SU-DHL-6 (cell line): Measurements from ENCODE around the gene FOXN3.
A peak's percentile ranks its signal among the peaks of the same experiment; 100 is the strongest.

Experiments
- H2AFZ ChIP-seq: fragments of 200-600 bp; sonication (generic); 2 replicates; pipeline ENCODE4 v1.6.1; 2014; ENCODE audit warnings: low read depth, mild to moderate bottlenecking, moderate library complexity, mixed read lengths, antibody characterized with exemption, low read length; ENCODE audit not compliant: severe bottlenecking
- H3F3A ChIP-seq: fragments of 200-600 bp; shearing (Covaris generic); 2 replicates; pipeline ENCODE4 v1.6.0; 2016; ENCODE audit warnings: antibody characterized with exemption, mild to moderate bottlenecking; ENCODE audit not compliant: insufficient read depth
- H3K27ac ChIP-seq: fragments of 200-600 bp; sonication (generic); 2 replicates; pipeline ENCODE4 v1.5.1; 2016; ENCODE audit warnings: low read depth, mild to moderate bottlenecking, low read length, moderate library complexity, mixed read lengths
- H3K27me3 ChIP-seq: fragments of 200-600 bp; sonication (generic), shearing (Covaris generic); 2 replicates; pipeline ENCODE4 v1.6.0; 2014; ENCODE audit warnings: mild to moderate bottlenecking, low read length
- H3K36me3 ChIP-seq: fragments of 200-600 bp; sonication (generic); 2 replicates; pipeline ENCODE4 v1.6.1; 2014; ENCODE audit warnings: mild to moderate bottlenecking, low read length, mixed read lengths
- H3K4me2 ChIP-seq: fragments of 300-600, 200-600 bp; shearing (Covaris generic), sonication (generic); 2 replicates; pipeline ENCODE4 v1.6.0; 2014; ENCODE audit warnings: low read length, low read depth, mild to moderate bottlenecking; ENCODE audit not compliant: poor library complexity, severe bottlenecking
- H3K4me3 ChIP-seq: fragments of 200-600 bp; sonication (generic); 2 replicates; pipeline ENCODE4 v1.5.1; 2014; ENCODE audit warnings: antibody characterized with exemption, low read length, mild to moderate bottlenecking, mixed read lengths; ENCODE audit not compliant: insufficient read depth, poor library complexity, severe bottlenecking
- H3K79me2 ChIP-seq: fragments of 200-600 bp; sonication (generic); 2 replicates; pipeline ENCODE4 v1.6.1; 2014; ENCODE audit warnings: mild to moderate bottlenecking, low read length, moderate library complexity; ENCODE audit not compliant: insufficient read depth
- H3K9ac ChIP-seq: fragments of 200-600 bp; sonication (generic); 2 replicates; pipeline ENCODE4 v1.7.0; 2014; ENCODE audit warnings: mild to moderate bottlenecking, low read length
- H3K9me2 ChIP-seq: fragments of 200-600 bp; sonication (generic); replicated peaks from 2 replicates; pipeline ENCODE4 v1.6.1; 2014; ENCODE audit warnings: low read length; ENCODE audit not compliant: insufficient read depth
- H3K9me3 ChIP-seq: fragments of 200-600 bp; sonication (generic); 2 replicates; pipeline ENCODE4 v1.6.1; 2014; ENCODE audit warnings: low read length, mixed read lengths; ENCODE audit not compliant: insufficient read depth
- H4K20me1 ChIP-seq: fragments of 200-600 bp; sonication (generic); 2 replicates; pipeline ENCODE4 v1.6.1; 2014; ENCODE audit warnings: low read depth, mild to moderate bottlenecking, antibody characterized with exemption, low read length, moderate library complexity, mixed read lengths
- EZH2phosphoT487 ChIP-seq: fragments of 200-600 bp; sonication (generic), shearing (Covaris generic); conservative IDR thresholded peaks from 2 replicates; pipeline ENCODE4 v1.6.1; 2018; ENCODE audit warnings: mild to moderate bottlenecking, antibody characterized with exemption, low read length, moderate library complexity, mixed read lengths
- TF ChIP-seq, protein P1 (sequence below): fragments of 200-600 bp; sonication (generic); IDR thresholded peaks from one replicate; pipeline ENCODE4 v1.5.1; 2017; ENCODE audit warnings: antibody characterized with exemption, mild to moderate bottlenecking, low read length, moderate library complexity; ENCODE audit not compliant: insufficient read depth, poor library complexity, severe bottlenecking

The FOXN3 gene

DNA sequence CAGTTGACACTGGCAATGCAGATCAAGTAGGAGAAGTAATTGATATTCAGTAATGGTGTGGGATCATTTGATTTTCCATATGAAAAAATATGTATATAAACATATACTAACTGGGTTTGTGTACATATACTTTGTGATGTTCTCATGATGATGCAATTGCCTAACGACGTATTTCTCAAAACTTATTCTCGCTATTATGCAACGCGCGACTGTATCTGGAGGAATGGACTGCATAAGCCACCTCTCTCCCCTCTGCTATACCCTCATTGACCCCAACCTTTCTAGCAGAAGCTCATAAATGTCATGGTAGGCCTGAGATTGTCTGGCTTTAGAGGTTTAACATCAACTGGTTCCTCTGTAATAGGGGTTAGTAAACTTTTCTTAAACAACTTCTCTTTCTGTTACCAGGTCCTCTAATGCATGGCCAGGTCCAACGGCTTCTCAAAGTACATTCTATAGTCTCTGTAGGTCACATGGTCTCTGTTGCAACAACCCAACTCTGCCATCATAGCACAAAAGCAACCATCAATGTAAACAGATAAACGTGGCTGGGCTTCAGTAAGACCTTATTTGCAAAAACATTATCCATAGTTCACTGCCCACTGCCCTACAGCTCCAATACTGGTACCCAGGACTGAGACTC, 59.3 kb downstream of the FOXN3 start:
- Histone ChIP-seq H3K36me3 (no peaks in the 10 kb centered on the region), H3K9me2 (no peaks in the 10 kb centered on the region), H3K4me2 (no peak overlapping the region), H3K27me3 (no peaks in the 10 kb centered on the region), H3K9ac (no peak overlapping the region), H3K4me3 (no peak overlapping the region), H4K20me1 (no peaks in the 10 kb centered on the region), H2AFZ (no peak overlapping the region), H3K79me2 (peaks cover 61% of the 10 kb centered on the region), H3K27ac (peak overlapping the region; percentile 6; the same call in 1 of the 2 replicates), H3K9me3 (no peaks in the 10 kb centered on the region), H3F3A (peaks cover 10% of the 10 kb centered on the region; the same call in 1 of the 2 replicates)
- TF ChIP-seq, protein P1, sequence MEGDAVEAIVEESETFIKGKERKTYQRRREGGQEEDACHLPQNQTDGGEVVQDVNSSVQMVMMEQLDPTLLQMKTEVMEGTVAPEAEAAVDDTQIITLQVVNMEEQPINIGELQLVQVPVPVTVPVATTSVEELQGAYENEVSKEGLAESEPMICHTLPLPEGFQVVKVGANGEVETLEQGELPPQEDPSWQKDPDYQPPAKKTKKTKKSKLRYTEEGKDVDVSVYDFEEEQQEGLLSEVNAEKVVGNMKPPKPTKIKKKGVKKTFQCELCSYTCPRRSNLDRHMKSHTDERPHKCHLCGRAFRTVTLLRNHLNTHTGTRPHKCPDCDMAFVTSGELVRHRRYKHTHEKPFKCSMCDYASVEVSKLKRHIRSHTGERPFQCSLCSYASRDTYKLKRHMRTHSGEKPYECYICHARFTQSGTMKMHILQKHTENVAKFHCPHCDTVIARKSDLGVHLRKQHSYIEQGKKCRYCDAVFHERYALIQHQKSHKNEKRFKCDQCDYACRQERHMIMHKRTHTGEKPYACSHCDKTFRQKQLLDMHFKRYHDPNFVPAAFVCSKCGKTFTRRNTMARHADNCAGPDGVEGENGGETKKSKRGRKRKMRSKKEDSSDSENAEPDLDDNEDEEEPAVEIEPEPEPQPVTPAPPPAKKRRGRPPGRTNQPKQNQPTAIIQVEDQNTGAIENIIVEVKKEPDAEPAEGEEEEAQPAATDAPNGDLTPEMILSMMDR, result no peak

DNA sequence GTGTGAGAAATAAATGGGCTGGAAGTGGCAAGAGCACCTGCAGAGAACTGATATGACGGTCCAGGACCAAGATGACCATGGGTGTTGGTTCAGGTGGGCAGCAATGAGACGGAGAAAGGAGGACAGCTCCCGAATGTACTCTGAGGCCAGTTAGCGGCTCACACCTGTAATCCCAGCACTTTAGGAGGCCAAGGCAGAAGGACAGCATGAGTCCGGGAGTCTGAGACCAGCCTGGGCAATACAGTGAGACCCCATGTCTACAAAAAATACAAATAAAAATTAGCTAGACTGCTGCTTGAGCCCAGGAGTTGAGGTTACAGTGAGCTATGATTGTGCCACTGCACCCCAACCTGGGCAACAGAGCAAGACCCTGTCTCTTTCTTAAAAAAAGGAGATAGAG, 60.1 kb downstream of the FOXN3 start:
- Histone ChIP-seq H3K4me2 (no peak overlapping the region), H3K27ac (0 out of 2 replicates have a peak overlapping the region, but pooled peaks have one; percentile 14), H3F3A (peaks cover 10% of the 10 kb centered on the region; the same call in 1 of the 2 replicates), H3K79me2 (peaks cover 68% of the 10 kb centered on the region), H3K36me3 (no peaks in the 10 kb centered on the region), H3K9me2 (no peaks in the 10 kb centered on the region), H4K20me1 (no peaks in the 10 kb centered on the region), H3K4me3 (no peak overlapping the region), H3K9me3 (no peaks in the 10 kb centered on the region), H3K9ac (no peak overlapping the region), H3K27me3 (no peaks in the 10 kb centered on the region), H2AFZ (no peak overlapping the region)
- TF ChIP-seq, protein P1, result no peak
- TF ChIP-seq EZH2phosphoT487, result no peak

GRCh38 chr14:89356496-89356895, 60.5 kb downstream of the FOXN3 start:
- no peak overlapping the region for H2AFZ ChIP-seq
- no peak overlapping the region for H3K4me3 ChIP-seq
- peaks cover 10% of the 10 kb centered on the region; the same call in 1 of the 2 replicates for H3F3A ChIP-seq
- no peaks in the 10 kb centered on the region for H3K9me3 ChIP-seq
- no peaks in the 10 kb centered on the region for H3K27me3 ChIP-seq
- no peak for TF ChIP-seq EZH2phosphoT487
- TF ChIP-seq, protein P1, result no peak
- no peaks in the 10 kb centered on the region for H3K9me2 ChIP-seq
- peaks cover 72% of the 10 kb centered on the region for H3K79me2 ChIP-seq
- H3K27ac ChIP-seq, result 0 out of 2 replicates have a peak overlapping the region, but pooled peaks have one; percentile 14
- no peaks in the 10 kb centered on the region for H4K20me1 ChIP-seq
- no peaks in the 10 kb centered on the region for H3K36me3 ChIP-seq
- H3K4me2 ChIP-seq, result no peak overlapping the region
- no peak overlapping the region for H3K9ac ChIP-seq
